Left lobe of liver (tissue), 2 donors: ENCODE data around the gene MAPK12. TPM values are rescaled to one million over a fixed set of nuclear protein-coding genes. Genes with fewer than 3 reads are reported as not detected.
"Not testable (repeated sequence)": the region's sequence is repeated elsewhere in the genome, so short reads cannot be mapped to it uniquely, and the experiment has no call there.

ENCODE experiments used
- ATAC-seq: fragments of 200-7000 bp; cut with Tn5 transposase; one replicate; pipeline ENCODE4 v1.9.1; 2020; ENCODE audit warnings: mild to moderate bottlenecking, moderate library complexity
- DNase-seq: peaks from one replicate; pipeline ENCODE4 v3.0.0-alpha.2; 2020; ENCODE audit warnings: low spot score
- total RNA-seq: library from RNA; stranded (reverse); gene quantifications from one replicate; pipeline ENCODE4 v1.2.1, GENCODE V29; 2021
- donor health status: DM: no; HTN: no; CAD: no; lungs with moderate emphysema.
- donor health status: DM: no; HTN: yes; CAD: no.

MAPK12 gene
- total RNA-seq, 1 donor from 2014 or later, result 5.0 TPM

GRCh38 chr22:50282361-50283155 lies 21.1 kb upstream of the MAPK12 start:
- DNase-seq (no peak), ATAC-seq (peak; percentile 9)

- no peak for DNase-seq
- peak; percentile 4 for ATAC-seq
Observed at GRCh38 chr22:50281957-50282356, 20.5 kb upstream of the MAPK12 start.

DNA sequence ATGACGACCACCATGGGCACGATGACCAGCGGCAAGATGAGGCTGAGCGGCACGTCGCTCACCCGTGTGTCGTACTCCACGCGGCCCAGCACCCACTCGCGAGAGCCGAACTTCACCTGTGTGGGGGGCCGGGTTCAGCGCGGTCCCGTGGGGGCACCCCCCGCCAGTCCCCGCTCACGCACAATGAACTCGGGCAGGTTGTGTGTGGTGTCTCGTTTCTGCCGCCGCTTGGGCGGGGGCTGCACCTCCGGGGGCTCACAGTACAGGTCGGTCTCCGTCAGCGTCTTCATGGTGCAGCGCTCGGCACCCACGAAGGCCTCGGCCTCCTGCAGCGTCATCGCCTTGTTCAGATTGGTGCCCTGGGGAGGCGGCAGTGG lies 19.9 kb upstream of the MAPK12 start:
- no peak for DNase-seq
- ATAC-seq, result no peak

- no peak for ATAC-seq
- DNase-seq, result no peak
Observed at GRCh38 chr22:50280708-50281383, 19.4 kb upstream of the MAPK12 start.

DNA sequence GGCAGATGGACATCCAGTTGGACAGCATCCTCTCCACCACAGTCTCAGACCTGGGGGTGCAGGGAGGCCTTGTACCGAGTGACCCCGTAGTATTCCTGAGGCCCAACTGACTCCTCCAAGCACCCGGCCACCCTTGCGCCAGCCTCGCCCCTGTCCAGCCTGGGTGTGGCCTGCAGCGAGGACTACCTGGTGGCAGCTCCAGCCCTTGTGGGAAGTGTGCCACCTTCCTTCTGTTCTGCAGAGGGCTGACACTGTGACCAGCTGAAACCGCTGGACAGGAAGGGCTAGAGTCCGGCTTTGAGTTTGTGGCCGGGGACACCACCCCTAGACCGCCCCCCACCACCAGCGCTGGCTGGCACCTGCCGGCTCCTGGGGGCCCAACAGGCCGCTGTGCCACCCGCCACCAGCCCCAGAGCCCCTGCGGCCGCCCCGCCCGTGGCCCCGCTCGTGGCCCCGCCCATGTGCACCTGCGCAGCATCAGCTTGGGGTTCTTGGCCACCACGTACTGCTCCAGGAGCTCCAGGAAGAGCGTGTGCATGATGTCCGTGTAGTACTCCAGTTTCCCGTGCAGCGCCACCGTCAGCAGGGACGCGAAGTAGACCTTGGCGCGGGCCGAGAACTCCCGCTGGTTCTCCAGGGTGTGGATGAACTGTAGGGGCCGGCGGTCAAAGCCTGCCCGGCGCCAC lies 18.7 kb upstream of the MAPK12 start:
- ATAC-seq (no peak), DNase-seq (no peak)

DNA sequence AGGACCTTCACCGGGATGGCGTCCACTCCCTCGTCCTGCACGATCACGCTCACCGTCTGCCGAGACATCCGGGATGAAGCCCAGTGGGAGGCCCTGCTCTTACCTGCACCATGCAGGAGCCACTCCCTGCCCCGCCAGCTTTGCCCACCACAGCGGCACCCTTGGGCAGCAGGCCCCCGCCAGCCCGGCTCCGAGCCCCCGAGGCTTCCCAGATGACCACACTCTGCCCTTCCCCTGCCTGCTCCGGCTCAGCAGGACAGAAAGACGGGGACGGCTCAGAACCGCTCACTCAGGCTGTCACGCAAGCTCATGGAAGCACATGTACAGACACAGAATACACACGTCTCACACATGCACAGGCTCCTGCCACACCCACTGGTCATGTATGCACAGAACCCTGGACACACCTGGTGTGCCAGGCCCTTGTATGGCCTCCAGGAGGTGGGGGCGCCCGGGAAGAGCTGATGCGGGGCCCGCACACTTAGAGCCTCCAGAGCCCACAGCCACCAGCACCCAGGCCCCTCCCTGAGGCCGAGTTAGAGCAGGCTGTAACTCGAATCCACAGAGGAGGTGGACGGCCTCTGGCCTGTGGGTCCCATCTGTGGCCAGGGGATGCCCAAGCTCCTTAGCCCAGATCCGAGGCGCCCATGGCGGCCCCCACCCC lies 17.6 kb upstream of the MAPK12 start:
- no peak for ATAC-seq
- no peak for DNase-seq

- no peak for ATAC-seq
- no peak for DNase-seq
Observed at GRCh38 chr22:50278461-50278860, 17.0 kb upstream of the MAPK12 start.

DNA sequence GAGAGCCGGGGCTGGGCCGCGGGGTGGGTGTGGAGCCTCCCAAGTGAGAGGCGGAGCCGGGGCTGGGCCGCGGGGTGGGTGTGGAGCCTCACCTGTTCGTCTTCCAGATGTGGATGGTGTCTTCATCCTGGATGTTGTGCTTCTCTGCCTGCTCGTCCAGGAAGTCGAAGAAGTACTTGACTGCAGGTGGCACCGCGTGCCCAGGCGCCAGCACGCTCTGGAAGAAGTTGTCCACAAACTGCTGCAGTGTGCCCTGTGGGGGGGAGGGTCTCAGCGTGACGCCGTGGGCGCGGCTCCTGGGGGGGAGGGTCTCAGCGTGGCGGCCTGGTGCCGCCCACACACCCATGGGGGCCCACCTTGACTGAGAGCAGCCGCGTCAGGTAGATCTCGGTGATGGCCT lies 16.3 kb upstream of the MAPK12 start:
- ATAC-seq, result no peak

DNA sequence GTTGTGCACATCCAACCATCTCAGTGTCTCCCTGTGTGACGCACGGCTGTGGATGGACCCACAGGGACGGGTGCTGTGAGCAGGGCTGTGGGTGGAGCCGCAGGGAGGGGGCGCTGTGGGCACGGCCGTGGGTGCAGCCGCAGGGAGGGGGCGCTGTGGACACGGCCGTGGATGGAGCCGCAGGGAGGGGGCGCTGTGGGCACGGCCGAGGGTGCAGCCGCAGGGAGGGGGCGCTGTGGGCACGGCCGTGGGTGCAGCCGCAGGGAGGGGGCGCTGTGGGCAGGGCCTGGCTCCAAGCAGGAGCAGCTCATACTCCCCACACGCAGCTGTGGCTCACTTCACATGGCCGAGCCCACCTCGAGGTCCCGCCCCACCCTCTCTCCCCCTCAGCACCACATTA lies 14.7 kb upstream of the MAPK12 start:
- DNase-seq, result peak; percentile 69
- peak; percentile 68 for ATAC-seq

More for the DNA sequence above, 16.3 kb upstream of the MAPK12 start:
- no peak for DNase-seq

- no peak for DNase-seq
- ATAC-seq, result no peak
Observed at GRCh38 chr22:50275181-50276055, 13.9 kb upstream of the MAPK12 start.

- ATAC-seq, result no peak
- DNase-seq, result no peak
Observed at GRCh38 chr22:50274771-50275170, 13.3 kb upstream of the MAPK12 start.

GRCh38 chr22:50274311-50274710 lies 12.8 kb upstream of the MAPK12 start:
- DNase-seq (no peak), ATAC-seq (peak; percentile 48)

GRCh38 chr22:50273781-50274180 lies 12.3 kb upstream of the MAPK12 start:
- DNase-seq, ATAC-seq: not testable (repeated sequence)

DNA sequence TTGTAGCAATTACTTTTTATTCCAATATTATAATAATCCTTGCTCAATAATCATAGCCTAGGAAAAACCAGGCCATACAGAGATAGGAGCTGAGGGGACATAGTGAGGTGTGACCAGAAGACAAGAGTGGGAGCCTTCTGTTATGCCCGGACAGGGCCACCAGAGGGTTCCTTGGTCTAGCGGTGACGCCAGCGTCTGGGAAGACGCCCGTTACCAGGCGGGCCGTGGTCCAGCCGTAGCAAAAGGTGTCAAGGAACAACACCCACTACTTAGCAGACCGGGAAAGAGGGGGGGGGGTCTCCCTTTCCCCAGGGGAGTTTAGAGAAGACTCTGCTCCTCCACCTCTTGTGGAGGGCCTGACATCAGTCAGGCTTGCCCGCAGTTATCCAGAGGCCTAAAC lies 11.9 kb upstream of the MAPK12 start:
- DNase-seq, ATAC-seq: not testable (repeated sequence)

- ATAC-seq (no peak), DNase-seq (no peak)
Observed at GRCh38 chr22:50272044-50272802, 10.7 kb upstream of the MAPK12 start.

- peak; percentile 48 for ATAC-seq
- no peak for DNase-seq
Observed at GRCh38 chr22:50271519-50271970, 10.1 kb upstream of the MAPK12 start.

- DNase-seq (peak; percentile 77), ATAC-seq (peak; percentile 57)
Observed at GRCh38 chr22:50270666-50271394, 9.3 kb upstream of the MAPK12 start.

DNA sequence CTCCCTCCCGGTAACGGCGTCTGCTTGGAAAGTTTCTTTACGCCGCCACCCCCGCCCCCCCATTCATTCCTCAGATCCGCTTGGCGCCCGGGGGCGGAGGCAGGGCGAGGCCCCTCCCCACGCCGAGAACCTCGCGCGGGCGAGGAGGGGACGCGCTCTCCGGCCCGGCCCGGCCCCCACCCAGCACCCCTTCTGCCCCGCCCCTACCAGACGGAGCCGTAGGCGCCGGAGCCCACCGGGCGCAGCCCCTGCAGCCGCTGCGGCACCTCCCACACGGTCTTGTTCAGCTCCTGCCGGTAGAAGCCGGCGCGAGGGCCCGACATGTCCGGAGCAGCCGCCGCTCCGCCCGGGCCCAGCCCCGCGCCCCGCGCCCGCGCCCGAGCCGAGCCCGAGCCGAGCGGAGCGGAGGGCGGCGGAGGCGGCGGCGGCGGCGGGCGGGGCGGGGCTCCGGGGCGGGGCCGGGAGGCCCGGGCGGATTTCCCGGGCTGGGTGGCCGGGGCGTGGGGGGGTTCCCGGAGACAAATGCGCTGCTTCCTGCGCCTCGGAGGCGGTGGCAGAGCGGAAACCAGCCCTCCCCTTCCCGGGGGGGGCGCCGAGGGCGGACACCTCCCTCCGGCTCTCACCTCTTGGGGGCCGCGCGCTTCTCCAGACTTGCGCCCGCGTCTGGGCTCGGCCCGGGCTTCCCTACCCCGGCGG lies 8.6 kb upstream of the MAPK12 start, which contains the start of gene MAPK11:
Gene MAPK11, minus strand, starts transcription at position 411 of the 696 bp plus-strand sequence. Its CDS starts 88 bp downstream, at position 323.
- ATAC-seq (peak; percentile 41), DNase-seq (no peak)
